DND-41 (cell line): Measurements from ENCODE around the gene NPFF.

Source experiments
- CTCF ChIP-seq: IDR thresholded peaks from 2 replicates; pipeline ENCODE4 v1.5.1; 2012; ENCODE audit warnings: borderline replicate concordance, low read length, moderate library complexity, mild to moderate bottlenecking; ENCODE audit not compliant: poor library complexity, severe bottlenecking; ENCODE audit errors: extremely low read depth
- EZH2 ChIP-seq: IDR thresholded peaks from 3 replicates; pipeline ENCODE4 v1.6.1; 2012; ENCODE audit warnings: borderline replicate concordance, low read depth, mild to moderate bottlenecking, moderate library complexity, low read length, inconsistent platforms; ENCODE audit not compliant: severe bottlenecking

- TF ChIP-seq CTCF: no peak
- no peak for TF ChIP-seq EZH2
These were observed 11.1 kb upstream of the NPFF start for GRCh38 chr12:53518381-53518780.
